ENCODE results near the gene CHRM4.

CHRM4 gene

GRCh38 chr11:46391578-46392420 lies at the start of gene CHRM4:
Gene CHRM4, minus strand, starts transcription at chr11:46391776. Its CDS starts 5,219 bp downstream, at chr11:46386557.
- no peak within 1 kb of the TSS for H3K9ac ChIP-seq (ENCODE audit: low read depth, low read length, poor library complexity, severe bottlenecking)
- peaks cover under 1% of the 10 kb centered on the region; the same call in 1 of the 2 replicates for H3K36me3 ChIP-seq (ENCODE audit: insufficient read depth, low read length)
- H3K79me2 ChIP-seq (ENCODE audit: insufficient read depth, low read length), result no peaks in the 10 kb centered on the region
- no peak within 1 kb of the TSS for H3K4me3 ChIP-seq (ENCODE audit: low read length, poor library complexity, severe bottlenecking)
- H3F3A ChIP-seq (ENCODE audit: low read depth), result no peaks in the 10 kb centered on the region
- peaks cover 9% of the 10 kb centered on the region for H3K4me1 ChIP-seq (ENCODE audit: insufficient read depth, low read length, poor library complexity, severe bottlenecking)
- H4K20me1 ChIP-seq (ENCODE audit: insufficient read depth, low read length, poor library complexity, severe bottlenecking), result no peaks in the 10 kb centered on the region
- H3K9me3 ChIP-seq (ENCODE audit: insufficient read depth, low read depth, low read length), result no peaks in the 10 kb centered on the region
- no peak for TF ChIP-seq EZH2phosphoT487 (IDR thresholded peaks at IDR 0.05; ENCODE audit: borderline replicate concordance)
- TF ChIP-seq CTCF (conservative IDR thresholded peaks at IDR 0.05; ENCODE audit: low read length), result no peak
- H3K4me2 ChIP-seq (ENCODE audit: low read depth, low read length, poor library complexity, severe bottlenecking), result no peak within 1 kb of the TSS
- H3K27me3 ChIP-seq (ENCODE audit: insufficient read depth, low read length, poor library complexity, severe bottlenecking), result peaks cover 4% of the 10 kb centered on the region
- H3K9me2 ChIP-seq (replicated peaks; ENCODE audit: low read depth, low read length), result no peaks in the 10 kb centered on the region
- no peak within 1 kb of the TSS for H2AFZ ChIP-seq (ENCODE audit: low read length)

DNA sequence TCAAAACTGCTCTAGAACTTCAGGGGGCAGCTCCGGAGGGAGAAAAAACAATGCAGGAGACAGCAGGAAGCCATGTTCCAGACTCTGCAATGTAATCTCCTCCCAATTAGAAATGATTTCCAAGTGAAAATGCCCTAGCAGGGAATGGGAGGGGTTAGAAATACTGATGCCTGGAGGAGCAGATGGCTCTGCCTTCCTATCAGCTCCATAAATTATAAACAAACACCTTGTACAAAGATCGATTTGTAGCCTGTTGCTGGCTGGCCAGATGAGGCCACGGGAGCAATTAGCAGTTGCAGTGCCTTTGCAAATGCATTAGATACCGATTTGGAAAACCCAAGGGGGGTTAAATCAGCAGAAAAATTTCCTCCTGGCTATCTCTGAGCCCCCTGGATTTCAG lies 46.6 kb upstream of the CHRM4 start:
- Histone ChIP-seq H3K4me3 (ENCODE audit: low read length, poor library complexity, severe bottlenecking) (no peak overlapping the region), H2AFZ (ENCODE audit: low read length) (no peak overlapping the region), H3K4me1 (ENCODE audit: insufficient read depth, low read length, poor library complexity, severe bottlenecking) (no peaks in the 10 kb centered on the region), H3K79me2 (ENCODE audit: insufficient read depth, low read length) (no peaks in the 10 kb centered on the region), H3K9me2 (replicated peaks; ENCODE audit: low read depth, low read length) (no peaks in the 10 kb centered on the region), H3K4me2 (ENCODE audit: low read depth, low read length, poor library complexity, severe bottlenecking) (no peak overlapping the region), H3K27me3 (ENCODE audit: insufficient read depth, low read length, poor library complexity, severe bottlenecking) (no peaks in the 10 kb centered on the region), H4K20me1 (ENCODE audit: insufficient read depth, low read length, poor library complexity, severe bottlenecking) (no peaks in the 10 kb centered on the region), H3K36me3 (ENCODE audit: insufficient read depth, low read length) (peaks cover 56% of the 10 kb centered on the region; the same call in 1 of the 2 replicates), H3K9me3 (ENCODE audit: insufficient read depth, low read depth, low read length) (no peaks in the 10 kb centered on the region), H3K9ac (ENCODE audit: low read depth, low read length, poor library complexity, severe bottlenecking) (no peak overlapping the region), H3F3A (ENCODE audit: low read depth) (no peaks in the 10 kb centered on the region)
- TF ChIP-seq EZH2phosphoT487 (IDR thresholded peaks at IDR 0.05; ENCODE audit: borderline replicate concordance) (no peak), CTCF (conservative IDR thresholded peaks at IDR 0.05; ENCODE audit: low read length) (no peak)

- peaks cover 56% of the 10 kb centered on the region; the same call in 1 of the 2 replicates for H3K36me3 ChIP-seq (ENCODE audit: insufficient read depth, low read length)
- no peaks in the 10 kb centered on the region for H3K9me3 ChIP-seq (ENCODE audit: insufficient read depth, low read depth, low read length)
- TF ChIP-seq CTCF (conservative IDR thresholded peaks at IDR 0.05; ENCODE audit: low read length) (no peak), EZH2phosphoT487 (IDR thresholded peaks at IDR 0.05; ENCODE audit: borderline replicate concordance) (no peak)
- no peak overlapping the region for H3K4me2 ChIP-seq (ENCODE audit: low read depth, low read length, poor library complexity, severe bottlenecking)
- H3K4me3 ChIP-seq (ENCODE audit: low read length, poor library complexity, severe bottlenecking), result no peak overlapping the region
- H2AFZ ChIP-seq (ENCODE audit: low read length), result no peak overlapping the region
- no peaks in the 10 kb centered on the region for H3K4me1 ChIP-seq (ENCODE audit: insufficient read depth, low read length, poor library complexity, severe bottlenecking)
- H3K27me3 ChIP-seq (ENCODE audit: insufficient read depth, low read length, poor library complexity, severe bottlenecking), result no peaks in the 10 kb centered on the region
- no peaks in the 10 kb centered on the region for H3K9me2 ChIP-seq (replicated peaks; ENCODE audit: low read depth, low read length)
- H3K79me2 ChIP-seq (ENCODE audit: insufficient read depth, low read length), result no peaks in the 10 kb centered on the region
- H3K9ac ChIP-seq (ENCODE audit: low read depth, low read length, poor library complexity, severe bottlenecking), result no peak overlapping the region
- H3F3A ChIP-seq (ENCODE audit: low read depth), result no peaks in the 10 kb centered on the region
- no peaks in the 10 kb centered on the region for H4K20me1 ChIP-seq (ENCODE audit: insufficient read depth, low read length, poor library complexity, severe bottlenecking)
Observed at GRCh38 chr11:46437122-46437689, 45.6 kb upstream of the CHRM4 start.
